ENCODE data around the gene DTD1.

DTD1 gene

DNA sequence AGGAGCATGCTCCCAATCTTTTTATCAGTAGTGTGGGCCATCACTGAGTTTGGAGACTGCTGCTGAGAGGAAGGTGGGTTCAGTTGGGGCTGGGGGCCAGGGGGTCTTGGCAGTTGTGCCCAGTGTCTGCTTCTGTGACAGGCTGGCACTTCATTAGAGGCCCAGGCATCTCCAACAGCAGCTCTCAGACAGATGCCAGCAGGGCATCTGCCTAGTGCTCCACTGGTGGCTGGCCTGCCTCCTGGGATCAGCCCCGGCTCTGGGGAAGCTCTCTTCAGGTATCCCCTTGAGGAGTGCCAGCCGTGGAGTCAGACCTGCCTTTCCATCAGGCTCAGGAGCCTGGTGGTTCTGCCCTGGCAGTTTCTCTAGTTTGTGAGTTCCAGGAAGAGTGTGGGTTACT lies 77.3 kb downstream of the DTD1 start:
- DNase-seq: no peak

GRCh38 chr20:18666803-18667415 lies 79.1 kb downstream of the DTD1 start:
- DNase-seq: no peak

DNA sequence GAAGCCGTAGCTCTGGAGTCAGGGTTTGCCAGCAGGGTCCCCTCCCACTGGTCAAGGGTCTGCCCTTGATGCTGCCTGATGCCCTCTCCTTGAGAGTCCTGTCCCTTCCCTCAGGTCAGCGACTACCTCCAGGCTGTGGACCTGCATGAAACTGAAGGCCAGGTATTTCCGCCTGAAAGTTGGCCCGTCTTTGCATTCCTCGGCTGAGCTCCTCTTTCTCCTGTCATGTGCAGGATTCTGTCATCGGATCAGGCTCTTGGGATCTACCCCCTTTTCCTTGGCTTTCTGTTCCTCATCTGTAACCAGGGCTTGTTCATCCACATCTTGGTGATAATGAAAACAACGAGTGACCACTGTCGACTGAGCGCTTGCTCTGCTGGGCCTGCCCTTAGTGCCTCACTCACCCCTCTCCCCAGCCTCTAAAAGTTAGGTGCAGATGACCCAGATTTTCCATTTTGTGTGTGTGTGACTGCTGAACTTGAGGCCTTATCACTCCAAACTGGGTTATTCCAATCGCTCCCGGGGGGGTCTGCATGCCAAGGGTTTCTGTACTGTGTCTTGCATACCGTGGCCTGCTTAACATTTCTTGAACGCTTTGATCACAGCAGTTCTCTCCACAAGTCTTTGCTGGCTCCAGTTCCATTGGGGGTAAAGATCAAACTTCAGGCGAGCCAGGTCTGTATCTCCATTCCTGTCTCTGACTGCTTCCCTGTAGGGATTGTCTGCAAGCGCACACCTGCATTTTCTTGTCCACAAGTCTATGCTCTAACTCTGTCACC lies 81.6 kb downstream of the DTD1 start:
- no peak for DNase-seq

- DNase-seq: no peak
Observed at GRCh38 chr20:18671203-18671710, 83.4 kb downstream of the DTD1 start.

DNA sequence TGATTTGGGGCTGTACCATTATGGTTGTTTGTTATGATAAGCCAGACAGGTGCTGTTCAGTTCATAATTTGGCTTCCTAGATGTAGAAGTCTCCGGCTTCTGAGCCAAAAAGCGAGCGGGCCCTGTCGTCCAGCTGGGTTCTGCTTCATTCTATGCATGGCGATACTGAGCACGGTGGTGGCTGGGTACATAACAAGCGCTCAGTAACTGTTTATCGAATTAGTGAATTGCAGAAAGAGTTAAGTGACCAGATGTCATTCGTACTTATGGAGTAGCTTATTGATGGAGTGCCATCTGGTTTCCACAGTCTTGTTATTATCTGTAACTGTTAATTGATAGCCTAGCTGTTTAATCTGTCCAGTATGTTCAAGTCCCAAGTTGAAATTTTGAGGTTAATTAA lies 85.0 kb downstream of the DTD1 start:
- no peak for DNase-seq

DNA sequence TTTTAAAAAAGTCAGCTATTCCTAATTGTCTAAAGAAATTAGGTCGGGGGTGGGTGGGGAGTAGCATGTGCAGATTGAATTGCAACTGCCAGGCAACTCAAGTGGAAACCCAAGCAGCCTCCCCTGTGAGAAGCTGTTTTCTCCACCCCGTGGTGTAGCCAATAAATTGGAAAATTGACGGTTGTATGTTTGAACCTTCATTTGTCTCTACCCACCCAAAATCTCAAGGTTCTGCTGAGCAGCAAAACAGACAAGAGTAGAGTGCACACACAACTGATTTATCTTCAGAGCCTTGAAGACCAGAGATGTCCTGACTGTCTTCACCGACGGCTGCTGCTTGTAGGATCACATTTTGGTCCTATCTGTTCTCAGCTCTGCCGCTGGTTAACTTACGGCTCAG lies 88.5 kb downstream of the DTD1 start:
- DNase-seq: no peak

- DNase-seq: no peak
Observed at GRCh38 chr20:18677126-18677525, 89.3 kb downstream of the DTD1 start.

DNA sequence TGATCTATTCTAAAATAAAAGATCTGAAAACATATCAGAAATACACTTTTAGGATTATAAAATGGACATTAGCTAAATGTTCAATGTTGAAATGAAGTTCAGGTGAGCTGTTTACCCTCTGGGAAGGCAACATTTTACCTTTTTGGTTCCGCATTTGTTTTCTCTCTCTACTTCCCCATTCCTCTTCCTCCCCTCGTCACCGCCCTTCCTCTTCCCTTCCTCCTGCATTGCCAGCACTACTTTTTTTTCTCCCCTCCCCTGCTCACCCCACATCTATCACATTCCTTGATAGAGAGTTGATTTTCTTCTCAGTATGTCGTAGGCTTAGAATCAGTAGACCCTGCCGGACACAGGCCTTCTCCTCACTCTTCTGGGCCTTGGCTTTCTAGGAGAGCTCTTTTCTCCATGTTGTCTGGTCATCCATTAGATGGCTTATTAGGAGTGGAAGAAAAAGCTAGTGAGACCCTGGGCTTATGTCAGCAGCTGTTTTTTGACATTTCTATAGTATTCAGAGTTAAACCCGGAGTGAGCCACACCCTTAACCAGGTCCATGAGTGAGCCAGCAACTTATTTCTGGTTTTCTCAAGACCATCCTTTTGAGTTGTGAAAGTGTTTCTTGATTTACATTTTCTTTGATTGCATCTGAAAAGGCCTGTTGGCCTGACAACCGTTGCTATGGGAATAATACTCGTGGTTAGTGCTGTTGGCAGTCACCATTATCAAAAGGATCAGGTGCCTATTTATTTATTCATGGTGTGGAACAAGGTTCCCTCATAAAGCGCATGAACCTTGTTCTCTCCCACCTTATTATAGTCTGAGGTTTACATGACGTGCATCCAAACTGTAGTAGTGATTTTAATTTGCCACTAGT lies 90.9 kb downstream of the DTD1 start:
- no peak for DNase-seq

GRCh38 chr20:18683839-18684238 lies 96.0 kb downstream of the DTD1 start:
- no peak for DNase-seq

DNA sequence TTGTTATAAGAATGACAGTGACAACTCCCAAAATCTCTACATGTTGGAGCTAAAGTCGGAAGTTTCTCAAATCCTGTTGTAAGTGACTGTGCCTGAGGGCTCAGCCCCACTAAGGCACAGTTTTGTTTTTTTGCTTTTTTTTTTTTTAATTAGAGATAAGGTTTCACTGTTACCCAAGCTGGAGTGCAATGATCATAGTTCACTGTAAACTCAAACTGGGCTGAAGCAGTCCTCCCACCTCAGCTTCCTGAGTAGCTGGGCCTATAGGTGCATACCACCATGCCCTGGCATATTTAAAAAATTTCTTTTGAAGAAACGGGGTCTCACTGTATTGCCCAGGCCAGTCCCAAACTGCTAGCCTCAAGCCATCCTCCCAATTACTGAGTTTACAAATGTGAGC lies 96.9 kb downstream of the DTD1 start:
- DNase-seq: no peak

GRCh38 chr20:18685406-18685805 lies 97.6 kb downstream of the DTD1 start:
- DNase-seq: no peak

DNA sequence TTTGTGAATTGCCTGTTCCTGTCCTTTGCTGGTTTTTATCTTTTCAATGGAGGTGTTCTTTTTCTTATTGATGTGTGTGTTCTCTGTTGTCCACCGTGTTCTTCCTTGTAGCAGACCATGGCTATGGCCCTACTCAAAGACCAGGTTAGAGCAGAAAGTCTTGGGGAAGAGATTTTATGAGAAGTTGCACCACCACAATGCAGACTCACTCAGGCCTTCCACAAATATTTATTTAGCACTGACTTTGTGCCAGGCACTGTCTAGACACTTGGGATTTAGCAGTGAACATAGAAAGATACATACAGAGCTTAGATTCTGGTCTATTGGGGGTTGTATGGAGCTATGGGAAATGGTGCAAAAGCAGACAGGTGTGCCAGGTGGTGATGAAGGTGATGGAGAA lies 98.8 kb downstream of the DTD1 start:
- no peak for DNase-seq

GRCh38 chr20:18688676-18689075 lies 100.8 kb downstream of the DTD1 start:
- DNase-seq: no peak

DNA sequence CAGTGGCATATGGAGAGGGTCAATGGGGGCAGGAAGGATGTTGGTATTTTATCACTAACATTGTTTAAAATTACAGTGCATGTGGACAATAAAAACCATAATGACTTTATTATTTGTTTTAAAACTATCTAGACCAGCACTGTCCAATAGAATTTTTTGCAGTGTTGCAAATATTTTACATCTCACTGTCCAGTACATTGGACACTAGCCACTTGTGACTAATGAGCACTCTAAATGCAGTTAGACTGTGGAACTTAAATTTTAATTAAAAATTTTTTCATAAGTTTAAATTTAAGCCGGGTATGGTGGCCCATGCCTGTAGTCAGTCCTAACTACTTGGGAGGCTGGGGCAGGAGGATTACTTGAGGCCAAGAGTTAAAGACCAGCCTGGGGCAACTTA lies 101.7 kb downstream of the DTD1 start:
- no peak for DNase-seq

DNA sequence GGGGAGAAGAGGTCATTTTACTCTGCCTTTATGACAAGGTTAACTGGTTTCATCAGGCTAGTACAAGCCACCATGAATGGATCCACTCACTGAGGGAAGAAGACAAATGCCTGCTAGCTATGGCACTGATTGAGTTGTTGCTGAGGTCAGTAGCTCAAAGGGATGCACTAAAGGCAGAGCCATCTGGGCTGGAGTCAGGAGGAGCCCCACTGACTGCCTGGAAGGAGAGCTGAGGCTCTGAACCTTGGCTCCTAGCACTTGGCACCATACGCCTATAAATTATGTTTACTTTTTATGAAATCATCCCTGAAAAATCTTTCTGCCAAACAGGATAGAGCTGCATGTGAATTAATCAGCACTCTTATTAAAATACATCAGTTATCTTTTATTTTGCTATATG lies 104.6 kb downstream of the DTD1 start:
- no peak for DNase-seq

- no peak for DNase-seq
Observed at GRCh38 chr20:18694071-18694470, 106.2 kb downstream of the DTD1 start.

GRCh38 chr20:18695175-18695574 lies 107.3 kb downstream of the DTD1 start:
- DNase-seq: no peak

DNA sequence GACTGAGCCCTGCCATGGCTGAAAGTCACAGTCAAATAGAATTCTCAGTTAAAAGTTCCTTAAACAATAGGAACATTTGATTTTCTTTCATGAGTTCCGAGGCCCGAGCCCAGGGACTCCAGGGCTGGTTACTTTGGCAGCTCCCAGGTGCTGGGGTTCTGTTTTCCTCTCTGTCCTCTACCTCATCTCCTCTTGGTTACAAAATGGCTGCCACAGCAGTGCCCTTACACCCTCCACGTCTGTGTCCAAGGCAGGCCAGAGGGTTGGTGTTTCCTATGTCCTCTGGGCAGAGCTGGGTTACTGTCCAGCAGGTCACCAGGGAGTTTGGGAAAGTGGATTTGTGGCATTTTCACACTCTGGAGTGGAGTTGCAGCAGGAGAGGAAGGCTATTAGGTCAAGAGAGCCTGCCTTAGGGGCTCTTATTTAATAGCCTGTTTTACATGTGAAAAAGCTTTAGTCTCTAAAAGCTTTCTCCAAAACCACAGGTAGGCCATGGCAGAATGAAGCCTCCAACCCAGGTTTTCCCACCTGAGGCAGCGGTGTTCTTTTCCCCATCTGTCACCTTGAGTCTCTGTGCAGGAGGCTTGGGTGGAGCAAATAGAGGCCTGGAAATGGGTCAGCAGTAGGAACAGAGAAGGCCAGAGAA lies 111.0 kb downstream of the DTD1 start:
- DNase-seq: no peak

DNA sequence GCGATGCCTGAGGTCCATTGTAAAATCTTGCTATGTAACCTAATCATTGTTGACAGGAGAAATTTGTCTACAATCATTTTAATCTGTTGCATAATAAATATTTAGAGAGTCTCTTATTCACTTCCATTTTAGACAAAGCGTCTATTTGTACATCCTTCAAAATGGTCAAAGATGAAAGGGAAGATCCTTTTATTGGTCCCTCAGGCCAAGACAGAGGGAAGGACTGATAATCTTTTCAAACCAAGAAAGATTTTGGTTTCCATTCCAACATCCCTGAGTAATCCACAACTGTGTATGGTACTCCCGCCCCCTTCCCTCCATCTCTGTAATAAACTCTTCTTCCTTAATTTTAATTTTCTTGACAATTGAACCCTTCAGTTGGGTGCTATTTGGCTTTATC lies 114.1 kb downstream of the DTD1 start:
- DNase-seq: no peak

GRCh38 chr20:18702736-18703135 lies 114.9 kb downstream of the DTD1 start:
- no peak for DNase-seq

GRCh38 chr20:18705490-18705889 lies 117.6 kb downstream of the DTD1 start:
- no peak for DNase-seq

DNA sequence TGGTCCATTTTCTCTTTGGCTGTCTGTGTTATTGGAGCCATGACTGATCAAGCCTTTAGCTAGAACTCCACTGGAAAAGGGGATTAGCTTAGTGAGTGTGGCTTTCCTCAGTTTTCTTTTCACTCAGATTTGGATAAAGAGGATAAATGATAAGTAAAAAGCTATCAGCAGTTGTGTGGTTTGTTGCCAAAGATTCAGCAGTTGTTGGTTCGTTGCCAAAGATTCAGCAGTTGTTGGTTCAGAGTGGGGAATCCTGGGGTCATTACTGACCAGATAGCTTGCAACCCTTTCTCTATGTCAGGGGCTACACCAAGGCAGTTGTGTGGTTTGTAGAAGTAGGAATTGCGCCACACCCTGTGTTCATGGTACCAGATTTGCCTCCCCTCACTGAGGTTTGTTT lies 118.1 kb downstream of the DTD1 start:
- no peak for DNase-seq

DNA sequence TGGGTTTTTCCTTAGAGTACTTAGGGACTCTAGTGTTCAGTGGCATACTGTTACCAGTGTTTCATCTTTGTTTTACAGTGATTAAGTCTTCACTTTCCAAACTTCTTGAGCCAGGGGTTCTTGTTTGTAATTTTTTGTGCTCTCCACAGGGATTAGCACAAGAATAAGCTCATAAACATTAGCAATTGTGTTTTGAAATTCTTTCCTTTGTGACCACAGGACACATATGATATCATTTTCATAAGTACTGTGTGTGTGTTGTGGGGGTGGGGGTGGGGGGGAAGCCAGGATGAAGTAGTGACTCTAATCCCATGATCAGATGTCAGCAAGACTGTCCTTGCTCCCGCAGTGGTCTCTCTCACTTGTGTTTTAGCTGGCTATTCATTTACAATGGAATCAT lies 124.3 kb downstream of the DTD1 start:
- DNase-seq: no peak

Measured in activated gamma-delta T cell (primary cell).